NCI-H1417 treated with DMSO at 0.1 percent for 48 hours (cell line): ENCODE measurements around the gene PEX26.
"Not testable (repeated sequence)": the region's sequence is repeated elsewhere in the genome, so short reads cannot be mapped to it uniquely, and the experiment has no call there.

ENCODE experiments used
- DNase-seq: peaks from one replicate; lab custom pipeline; 2025; lab: John Stamatoyannopoulos, UW

Gene PEX26

DNA sequence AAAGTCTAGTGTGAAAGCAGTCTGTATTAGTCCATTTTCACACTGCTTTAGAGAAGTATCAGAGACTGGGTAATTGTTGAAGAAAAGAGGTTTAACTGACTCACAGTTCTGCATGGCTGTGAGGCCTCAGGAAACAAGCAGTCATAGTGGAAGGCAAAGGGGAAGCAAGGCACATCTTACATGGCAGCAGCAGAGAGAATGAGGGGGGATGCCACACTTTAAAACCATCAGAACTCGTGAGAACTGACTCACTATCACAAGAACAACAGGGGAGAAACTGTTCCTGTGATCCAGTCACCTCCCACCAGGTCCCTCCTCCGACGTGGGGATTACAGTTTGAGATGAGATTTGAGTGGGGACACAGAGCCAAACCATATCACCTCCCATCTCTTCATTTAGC is 19.0 kb downstream of the PEX26 start:
- no peak for DNase-seq

GRCh38 chr22:18100781-18101180 is 23.0 kb downstream of the PEX26 start:
- DNase-seq = no peak

DNA sequence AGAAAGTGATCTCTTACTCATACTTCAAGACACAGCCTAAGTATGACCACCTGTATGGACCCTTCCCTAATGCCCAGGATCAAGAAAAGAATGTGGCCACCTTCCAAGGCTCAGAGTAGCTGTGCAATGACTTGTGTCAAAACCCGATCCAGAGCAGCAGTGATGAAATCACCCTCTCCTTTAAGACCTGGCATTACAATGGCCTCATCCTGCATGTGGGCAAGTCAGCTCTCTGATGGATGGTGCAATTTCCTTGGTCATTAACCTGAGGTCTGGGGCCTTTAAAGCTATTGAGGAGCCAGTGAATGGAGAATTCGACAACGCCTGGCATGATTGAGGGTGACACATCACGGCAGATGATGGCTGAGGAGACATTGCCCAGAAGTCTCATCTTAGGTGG is 23.7 kb downstream of the PEX26 start:
- no peak for DNase-seq

DNA sequence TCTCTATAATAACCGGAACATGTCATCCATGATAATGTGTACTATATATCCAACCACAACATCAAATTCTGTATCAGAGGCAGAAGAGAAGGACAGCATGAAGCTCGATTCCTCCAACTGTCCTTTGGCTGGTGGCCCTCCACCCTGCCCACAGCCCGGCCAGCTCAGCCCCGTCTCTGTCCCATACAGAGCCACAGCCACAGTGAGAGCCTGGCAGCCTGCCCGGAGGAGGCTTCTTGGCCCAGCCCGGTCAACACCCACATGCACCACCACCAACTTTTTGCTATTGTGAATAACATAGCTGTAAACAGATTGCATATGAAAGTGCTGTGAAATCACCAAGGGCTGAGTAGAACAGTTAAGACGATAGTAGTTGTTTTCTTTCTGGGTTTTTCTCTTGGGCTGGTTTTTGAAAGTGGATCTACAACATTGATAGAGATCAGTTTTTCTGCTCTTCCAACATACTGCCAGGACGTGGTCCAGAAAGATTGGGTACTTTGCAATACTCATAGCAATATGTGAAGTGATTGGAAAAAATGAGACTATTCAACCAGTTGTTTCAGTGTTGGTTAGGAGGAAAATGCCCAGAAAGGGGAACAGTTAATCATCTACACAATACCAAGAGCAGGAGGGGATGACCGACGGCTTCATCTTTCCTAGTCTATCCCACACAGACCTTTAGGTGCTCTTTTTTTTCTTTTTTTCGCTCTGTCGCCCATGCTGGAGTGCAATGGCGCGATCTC is 25.9 kb downstream of the PEX26 start:
- no peak for DNase-seq

- no peak for DNase-seq
Observed at GRCh38 chr22:18104566-18104965, 26.8 kb downstream of the PEX26 start.

GRCh38 chr22:18105981-18106380 is 28.2 kb downstream of the PEX26 start:
- DNase-seq = not testable (repeated sequence)

DNA sequence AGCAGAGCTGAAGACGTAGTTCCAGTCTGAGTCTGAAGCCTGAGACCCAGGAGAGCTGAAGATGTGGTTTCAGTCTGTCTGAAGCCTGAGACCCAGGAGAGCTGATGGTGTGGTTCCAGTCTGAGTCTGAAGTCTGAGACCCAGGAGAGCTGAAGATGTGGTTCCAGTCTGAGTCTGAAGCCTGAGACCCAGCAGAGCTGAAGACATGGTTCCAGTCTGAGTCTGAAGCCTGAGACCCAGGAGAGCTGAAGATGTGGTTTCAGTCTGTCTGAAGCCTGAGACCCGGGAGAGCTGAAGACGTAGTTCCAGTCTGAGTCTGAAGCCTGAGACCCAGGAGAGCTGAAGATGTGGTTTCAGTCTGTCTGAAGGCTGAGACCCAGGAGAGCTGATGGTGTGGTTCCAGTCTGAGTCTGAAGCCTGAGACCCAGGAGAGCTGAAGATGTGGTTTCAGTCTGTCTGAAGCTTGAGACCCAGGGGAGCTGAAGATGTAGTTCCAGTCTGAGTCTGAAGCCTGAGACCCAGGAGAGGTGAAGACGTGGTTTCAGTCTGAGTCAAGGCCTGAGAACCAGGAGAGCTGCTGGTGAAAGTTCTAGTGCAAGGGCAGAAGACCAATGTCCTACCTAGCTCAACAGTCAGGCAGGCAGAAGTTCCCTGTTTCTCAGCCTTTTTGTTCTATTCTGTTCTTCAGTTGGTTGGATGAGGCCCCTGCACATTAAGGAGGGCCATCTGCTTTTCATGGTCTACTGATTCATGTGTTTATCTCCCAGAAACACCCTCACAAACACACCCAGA is 29.0 kb downstream of the PEX26 start:
- not testable (repeated sequence) for DNase-seq

DNA sequence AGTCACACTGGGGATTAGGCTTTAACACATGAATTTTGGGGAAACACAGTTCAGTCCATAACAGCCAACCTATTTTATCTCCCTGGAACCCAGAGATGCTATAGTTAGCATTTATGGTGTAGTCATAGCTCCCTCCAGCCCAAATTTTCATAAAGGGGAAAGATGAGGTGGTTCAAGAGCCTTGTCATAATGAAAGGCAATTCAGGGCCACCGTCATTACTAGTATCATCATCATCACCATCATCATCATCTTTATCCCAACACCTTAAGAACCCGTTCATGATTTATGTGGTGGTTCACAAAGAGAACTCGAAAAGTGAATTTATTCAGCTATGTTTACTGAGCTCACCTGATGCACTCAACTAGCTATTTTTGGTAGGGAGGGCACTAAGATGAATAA is 30.4 kb downstream of the PEX26 start:
- DNase-seq = no peak

GRCh38 chr22:18109410-18110193 is 31.8 kb downstream of the PEX26 start:
- no peak for DNase-seq

- DNase-seq = no peak
Observed at GRCh38 chr22:18110194-18110953, 32.6 kb downstream of the PEX26 start, which contains the start of gene TUBA8. Gene TUBA8, plus strand, starts transcription at chr22:18110809. Its CDS starts 57 bp downstream, at chr22:18110866.

DNA sequence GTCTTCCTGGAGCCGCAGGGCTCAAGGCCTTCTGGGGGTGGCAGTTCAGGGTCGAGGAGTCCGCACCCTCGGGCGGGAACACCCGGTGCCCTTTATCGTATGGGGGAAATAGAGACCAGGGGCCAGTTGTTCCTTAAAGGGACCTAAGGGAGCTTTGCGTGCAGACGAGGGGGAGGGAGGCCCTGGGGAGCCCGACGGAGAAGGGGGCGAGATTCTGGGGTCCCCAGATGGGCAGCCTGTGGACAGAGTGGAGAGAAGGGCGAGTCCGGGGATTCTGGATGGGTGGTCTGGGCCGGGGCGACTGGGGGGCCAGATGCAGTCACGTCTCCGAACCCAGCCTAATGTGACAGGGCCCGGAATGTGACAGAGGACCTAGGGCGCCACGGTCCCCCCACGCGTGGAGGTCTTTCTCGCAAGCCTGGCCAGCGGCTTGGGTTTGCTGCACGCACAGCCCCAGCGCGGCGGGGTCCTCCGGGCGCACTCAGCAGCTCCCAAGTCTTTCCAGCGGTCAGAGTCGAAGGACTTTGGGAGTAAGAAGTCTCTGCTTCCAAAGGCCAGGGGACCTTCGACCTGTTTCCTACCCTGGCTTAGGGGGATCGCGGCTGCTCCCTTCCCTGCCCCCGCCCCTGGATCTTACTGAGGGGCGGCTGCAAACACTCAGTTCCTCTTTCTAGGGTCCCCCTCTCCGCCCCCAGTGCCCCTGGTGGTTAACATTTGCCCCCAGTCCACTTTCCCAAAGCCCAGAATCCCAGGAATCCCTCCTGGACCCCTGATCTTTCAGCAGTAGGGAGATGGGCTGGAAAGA is 33.4 kb downstream of the PEX26 start:
- DNase-seq = no peak

DNA sequence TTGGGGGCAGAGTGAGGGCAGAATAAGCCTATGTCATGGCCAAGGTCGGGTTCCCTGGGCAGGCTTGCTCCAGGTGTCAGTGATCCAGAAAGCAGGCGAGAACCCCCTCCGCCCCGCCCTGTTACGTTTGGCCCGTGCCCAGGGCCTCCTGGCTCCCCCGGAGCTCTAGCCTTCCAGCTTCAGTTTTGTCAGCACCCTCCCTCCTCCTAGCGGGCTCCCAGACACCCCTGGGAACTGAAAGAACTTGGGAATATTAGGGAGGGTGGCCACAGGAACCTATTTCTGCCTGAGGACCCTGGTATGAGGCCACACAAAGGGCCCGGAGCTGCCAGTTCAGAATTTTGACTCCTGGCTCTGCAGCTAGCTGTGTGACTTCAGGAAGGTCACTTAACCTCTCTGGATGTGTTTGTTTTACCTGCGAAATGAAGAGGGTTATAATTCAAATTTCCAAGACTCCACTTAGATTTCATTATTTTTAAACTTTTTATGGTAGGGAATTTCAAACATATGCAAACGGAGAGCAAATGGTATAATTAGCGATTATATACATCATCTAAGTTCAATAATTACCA is 34.1 kb downstream of the PEX26 start:
- no peak for DNase-seq

DNA sequence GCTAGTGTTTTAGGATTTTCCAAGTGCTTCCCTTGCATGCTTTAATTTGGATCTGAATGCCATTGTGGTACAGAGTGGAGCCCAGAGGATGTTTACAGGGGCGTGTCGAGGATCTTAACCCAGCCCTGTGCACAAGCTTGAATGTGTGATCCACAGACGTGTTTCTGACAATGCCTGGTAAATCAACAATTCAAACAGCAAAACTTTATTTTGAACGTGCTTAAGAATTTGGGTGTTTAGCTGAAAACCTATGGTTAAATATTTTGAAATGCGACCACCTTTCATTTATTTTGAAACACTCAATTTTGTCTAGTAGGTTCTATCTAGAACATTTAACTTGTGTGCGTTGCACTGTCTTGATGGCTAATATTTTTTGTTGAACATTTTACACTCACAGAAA is 34.6 kb downstream of the PEX26 start:
- no peak for DNase-seq

DNA sequence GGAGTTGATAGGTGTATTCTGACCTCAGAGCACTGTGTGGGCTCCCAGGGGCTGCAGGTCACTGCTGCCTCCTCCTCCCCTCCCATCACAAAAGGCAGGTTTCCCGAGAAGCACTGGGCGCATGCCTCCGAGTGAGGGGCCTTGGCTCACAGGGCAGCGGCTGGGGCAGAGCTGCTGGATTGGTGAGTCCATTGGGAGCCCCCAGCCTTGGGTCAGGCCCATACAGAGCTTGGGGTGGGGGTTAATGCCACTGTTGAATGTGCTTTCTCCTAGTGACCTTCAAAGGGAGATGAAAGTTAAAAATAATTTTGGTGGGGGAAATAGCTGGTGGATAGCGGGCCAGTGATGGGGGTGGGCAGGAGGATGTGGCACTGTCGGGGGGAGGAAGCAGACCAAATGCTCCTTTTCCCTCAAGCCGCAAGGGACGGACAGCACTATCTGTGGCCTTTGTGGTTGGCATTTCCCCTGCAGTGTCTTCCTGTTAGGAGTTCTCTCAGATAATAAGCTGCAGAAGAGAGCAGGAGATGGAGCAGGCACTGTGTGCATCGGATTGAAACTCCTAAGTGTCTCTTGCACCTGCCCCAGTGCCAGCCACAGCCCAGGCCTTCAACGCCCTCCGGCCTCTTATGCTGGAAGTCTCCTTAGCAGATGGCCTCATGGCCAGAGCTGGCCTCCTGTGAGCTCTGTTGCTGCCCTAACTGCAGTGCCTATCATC is 36.0 kb downstream of the PEX26 start:
- DNase-seq = no peak

- no peak for DNase-seq
Observed at GRCh38 chr22:18114495-18114894, 36.7 kb downstream of the PEX26 start.

GRCh38 chr22:18114976-18115652 is 37.3 kb downstream of the PEX26 start:
- no peak for DNase-seq

DNA sequence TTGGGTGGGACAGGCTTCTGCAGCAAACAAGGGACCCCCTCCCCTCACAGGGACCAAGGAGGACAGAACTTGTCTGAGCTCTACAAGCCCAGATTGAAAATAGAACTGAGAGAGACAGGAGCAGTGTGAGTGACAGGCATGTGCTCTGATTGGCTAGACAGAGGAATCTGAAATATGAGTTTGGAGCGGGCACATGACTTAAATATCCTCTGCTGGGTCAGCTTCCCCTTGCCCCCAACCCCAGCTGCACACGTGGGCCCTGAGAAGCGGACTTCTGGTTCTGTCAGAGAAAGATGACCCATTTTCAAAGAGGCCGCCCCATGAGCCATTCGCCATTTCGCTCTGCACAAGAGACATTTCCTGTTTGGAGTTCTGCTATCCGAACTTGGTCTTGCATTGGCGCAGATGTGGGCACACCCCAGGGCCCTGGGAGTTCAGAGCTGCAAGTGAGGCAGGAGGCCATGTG is 38.1 kb downstream of the PEX26 start:
- no peak for DNase-seq

- no peak for DNase-seq
Observed at GRCh38 chr22:18116634-18117033, 38.8 kb downstream of the PEX26 start.

DNA sequence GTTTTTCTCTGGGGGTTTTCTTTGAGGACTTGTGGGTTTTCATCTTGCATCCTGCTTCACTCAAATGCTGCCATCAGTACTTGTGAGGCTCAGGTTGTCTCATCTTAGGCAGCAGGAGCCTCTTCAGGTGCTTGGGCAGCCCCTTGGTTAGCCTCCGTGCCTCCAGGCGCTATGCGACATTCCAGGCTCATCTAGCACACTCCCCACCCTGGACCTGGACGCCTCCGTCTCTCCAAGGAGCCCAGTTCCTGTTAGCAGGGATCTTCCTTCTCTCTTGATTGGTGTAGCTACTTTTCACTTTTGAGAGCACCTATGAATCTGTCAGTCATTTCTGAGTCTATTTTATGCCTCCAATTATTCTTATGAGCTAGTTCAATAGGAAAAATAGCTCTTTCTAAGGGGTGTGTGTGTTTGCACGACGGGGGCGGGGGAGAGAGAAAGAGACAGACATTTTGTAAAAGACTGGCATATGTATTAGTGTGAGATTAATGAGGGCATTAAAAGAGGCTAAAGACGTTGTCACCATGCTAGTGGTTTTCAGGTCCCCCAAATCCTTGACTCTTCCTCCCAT is 40.6 kb downstream of the PEX26 start:
- no peak for DNase-seq
